ENCODE measurements around the gene USP33.
"Not testable (repeated sequence)": the region's sequence is repeated elsewhere in the genome, so short reads cannot be mapped to it uniquely, and the experiment has no call there.

The USP33 gene

DNA sequence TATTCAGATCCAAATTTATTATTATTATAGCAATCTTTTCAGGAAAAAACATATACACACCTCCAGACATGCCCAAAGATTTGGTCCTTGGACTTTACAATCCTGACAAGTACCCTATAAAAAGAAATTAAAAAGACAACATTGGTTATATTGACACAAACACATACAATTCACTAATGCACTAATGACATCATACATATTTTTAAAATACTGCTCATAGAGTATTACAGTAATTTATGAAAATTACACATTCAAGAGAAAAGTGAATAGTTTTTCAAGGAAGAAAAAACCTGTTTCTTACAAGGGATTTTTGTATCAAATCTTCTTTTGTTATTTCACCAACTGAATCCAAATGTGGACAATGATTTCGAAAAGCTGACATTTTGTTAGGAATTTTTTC, 18.3 kb downstream of the USP33 start:
- in situ Hi-C loops (cut with MboI; ENCODE audit: low sequenced_read_pairs) = no loop called here

DNA sequence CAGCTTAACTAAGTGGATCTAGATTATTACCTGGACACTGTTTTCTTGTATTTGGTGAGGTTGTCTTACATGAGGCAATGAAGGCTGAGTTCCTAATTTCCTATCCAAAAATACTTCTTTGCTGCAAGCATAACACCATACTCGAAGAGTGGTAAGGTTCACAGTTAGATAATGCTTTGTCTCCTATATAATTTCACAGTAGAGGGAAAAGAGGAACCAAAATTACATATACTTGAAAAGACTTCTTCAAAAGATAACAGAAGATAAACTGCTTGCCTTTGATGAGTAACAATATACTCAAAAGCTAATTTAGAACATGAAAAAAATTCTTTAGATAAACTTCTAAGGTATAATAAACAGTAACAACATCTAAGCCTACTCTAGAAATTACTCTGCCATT, 20.4 kb downstream of the USP33 start:
- in situ Hi-C loops (cut with MboI; ENCODE audit: low sequenced_read_pairs) = no loop called here

GRCh38 chr1:77732090-77732489, 27.6 kb downstream of the USP33 start:
- in situ Hi-C loops (cut with MboI; ENCODE audit: low sequenced_read_pairs) = no loop called here

- in situ Hi-C loops (cut with MboI; ENCODE audit: low sequenced_read_pairs) = no loop called here
Measured at GRCh38 chr1:77725706-77726105, 33.9 kb downstream of the USP33 start.

- in situ Hi-C loops (cut with MboI; ENCODE audit: low sequenced_read_pairs) = no loop called here
Measured at GRCh38 chr1:77718181-77718580, 41.5 kb downstream of the USP33 start.

- in situ Hi-C loops (cut with MboI; ENCODE audit: low sequenced_read_pairs) = no loop called here
Measured at GRCh38 chr1:77716065-77716464, 43.6 kb downstream of the USP33 start.

DNA sequence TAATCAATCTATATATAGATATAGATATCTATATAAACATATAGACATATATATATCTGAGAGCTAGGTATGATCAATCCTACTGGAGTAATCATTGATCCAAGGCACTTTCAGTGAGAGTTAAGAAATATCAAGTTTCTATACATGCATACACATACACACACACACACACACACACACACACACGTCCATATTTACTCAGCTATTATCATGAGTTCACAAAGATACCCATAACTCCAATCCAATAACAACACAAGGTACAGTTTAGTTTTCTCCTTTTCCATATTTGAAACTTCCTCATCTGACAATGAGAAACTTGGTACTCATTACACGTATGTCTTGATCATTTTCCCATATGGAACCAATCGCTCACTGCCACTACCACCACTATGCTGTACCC, 49.9 kb downstream of the USP33 start:
- in situ Hi-C loops (cut with MboI; ENCODE audit: low sequenced_read_pairs) = no loop called here

DNA sequence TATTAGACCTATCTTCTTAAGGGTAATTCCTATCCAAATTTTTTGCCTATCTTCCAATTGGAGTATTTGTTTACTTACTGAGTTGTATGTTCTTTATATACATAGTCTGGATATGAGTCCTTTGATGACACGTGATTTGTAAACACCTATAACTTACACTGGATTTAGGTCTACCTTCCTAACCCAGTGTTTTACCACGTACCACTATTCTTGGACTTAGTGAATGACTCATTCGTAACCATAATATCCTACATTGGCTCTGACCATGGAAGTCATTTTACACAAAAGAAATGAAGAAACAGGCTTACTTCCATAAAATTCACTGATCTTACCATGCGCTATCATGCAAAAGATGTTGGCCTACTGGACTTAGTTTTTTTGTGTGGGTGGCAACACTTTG, 53.3 kb downstream of the USP33 start:
- in situ Hi-C loops (cut with MboI; ENCODE audit: low sequenced_read_pairs) = no loop called here

GRCh38 chr1:77704736-77705135, 54.9 kb downstream of the USP33 start:
- in situ Hi-C loops (cut with MboI; ENCODE audit: low sequenced_read_pairs) = no loop called here

- in situ Hi-C loops (cut with MboI; ENCODE audit: low sequenced_read_pairs) = not testable (repeated sequence)
Measured at GRCh38 chr1:77699673-77700072, 60.0 kb downstream of the USP33 start.

- in situ Hi-C loops (cut with MboI; ENCODE audit: low sequenced_read_pairs) = no loop called here
Measured at GRCh38 chr1:77697441-77697840, 62.2 kb downstream of the USP33 start.

GRCh38 chr1:77688939-77689338, 70.7 kb downstream of the USP33 start:
- in situ Hi-C loops (cut with MboI; ENCODE audit: low sequenced_read_pairs) = no loop called here

GRCh38 chr1:77687519-77687906, 72.1 kb downstream of the USP33 start:
- in situ Hi-C loops (cut with MboI; ENCODE audit: low sequenced_read_pairs) = no loop called here

DNA sequence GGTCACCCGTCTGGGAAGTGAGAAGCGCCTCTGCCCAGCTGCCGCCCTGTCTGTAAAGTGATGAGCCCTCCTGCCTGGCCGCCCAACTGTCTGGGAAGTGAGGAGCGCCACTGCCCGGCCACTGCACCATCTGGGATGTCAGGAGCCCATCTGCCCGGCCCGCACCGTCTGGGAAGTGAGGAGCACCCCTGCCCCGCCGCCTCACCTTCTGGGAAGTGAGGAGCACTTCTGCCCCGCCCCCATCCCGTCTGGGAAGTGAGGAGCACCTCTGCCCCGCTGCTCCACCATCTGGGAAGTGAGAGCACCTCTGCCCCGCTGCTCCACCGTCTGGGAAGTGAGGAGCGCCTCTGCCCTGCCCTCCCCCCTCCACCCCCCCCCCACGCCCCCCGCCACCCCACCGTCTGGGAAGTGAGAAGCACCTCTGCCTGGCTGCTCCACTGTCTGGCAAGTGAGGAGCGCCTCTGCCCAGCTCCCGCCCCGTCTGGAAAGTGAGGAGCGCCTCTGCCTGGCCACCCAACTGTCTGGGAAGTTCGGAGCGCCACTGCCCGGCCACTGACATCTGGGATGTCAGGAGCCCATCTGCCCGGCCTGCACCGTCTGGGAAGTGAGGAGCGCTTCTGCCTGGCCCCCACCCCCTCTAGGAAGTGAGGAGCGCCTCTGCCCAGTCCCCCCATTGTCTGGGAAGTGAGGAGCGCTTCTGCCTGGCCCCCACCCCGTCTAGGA, 72.7 kb downstream of the USP33 start:
- in situ Hi-C loops (cut with MboI; ENCODE audit: low sequenced_read_pairs) = no loop called here

DNA sequence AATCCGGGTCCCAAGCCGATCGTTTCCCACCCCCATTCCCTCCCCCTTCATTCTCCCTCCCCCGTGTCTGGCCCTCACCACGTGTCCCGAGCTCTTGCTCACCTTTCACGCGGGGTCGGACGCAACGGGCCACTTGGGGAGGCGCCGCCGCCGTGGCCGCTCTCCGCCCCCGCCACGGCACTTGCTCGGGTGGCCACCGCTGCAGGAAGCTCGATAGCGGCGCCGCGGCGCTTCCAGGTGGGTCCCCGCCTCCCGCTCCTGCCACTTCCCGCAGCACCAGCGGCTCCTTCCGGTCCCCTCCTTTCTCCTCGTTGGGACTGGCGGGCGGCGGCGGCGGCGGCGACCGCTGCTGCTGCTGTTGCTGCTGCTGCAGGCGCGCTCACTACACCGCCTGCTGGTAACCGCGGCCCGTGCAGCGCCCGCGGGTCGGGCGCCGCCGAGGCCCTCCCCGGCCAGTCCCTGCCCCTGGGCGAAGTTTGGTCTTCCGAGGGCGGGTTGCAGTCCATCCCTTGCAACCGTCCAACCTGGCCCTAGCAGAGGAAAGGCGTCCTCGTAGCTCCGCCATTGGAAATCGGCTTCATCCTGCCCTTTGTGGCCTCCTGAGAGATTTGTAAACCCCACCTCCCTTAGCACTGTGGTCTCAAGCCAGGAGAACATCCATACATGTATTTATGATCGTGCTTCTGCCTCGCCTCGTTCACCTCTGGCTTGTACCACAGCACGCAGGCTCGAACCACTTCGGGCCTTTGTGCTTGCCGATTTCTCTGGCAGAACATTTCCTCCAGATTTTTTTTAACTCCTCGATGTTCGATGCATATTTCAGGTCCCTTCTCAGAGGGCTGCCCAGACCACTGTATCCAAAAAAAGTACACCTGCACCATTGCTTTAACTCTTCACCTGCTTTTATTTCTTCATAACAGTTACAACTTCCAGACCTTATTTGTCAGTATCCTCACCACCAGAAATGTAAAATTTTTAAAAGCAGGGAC, 76.2 kb downstream of the USP33 start:
- in situ Hi-C loops (cut with MboI; ENCODE audit: low sequenced_read_pairs) = no loop called here

DNA sequence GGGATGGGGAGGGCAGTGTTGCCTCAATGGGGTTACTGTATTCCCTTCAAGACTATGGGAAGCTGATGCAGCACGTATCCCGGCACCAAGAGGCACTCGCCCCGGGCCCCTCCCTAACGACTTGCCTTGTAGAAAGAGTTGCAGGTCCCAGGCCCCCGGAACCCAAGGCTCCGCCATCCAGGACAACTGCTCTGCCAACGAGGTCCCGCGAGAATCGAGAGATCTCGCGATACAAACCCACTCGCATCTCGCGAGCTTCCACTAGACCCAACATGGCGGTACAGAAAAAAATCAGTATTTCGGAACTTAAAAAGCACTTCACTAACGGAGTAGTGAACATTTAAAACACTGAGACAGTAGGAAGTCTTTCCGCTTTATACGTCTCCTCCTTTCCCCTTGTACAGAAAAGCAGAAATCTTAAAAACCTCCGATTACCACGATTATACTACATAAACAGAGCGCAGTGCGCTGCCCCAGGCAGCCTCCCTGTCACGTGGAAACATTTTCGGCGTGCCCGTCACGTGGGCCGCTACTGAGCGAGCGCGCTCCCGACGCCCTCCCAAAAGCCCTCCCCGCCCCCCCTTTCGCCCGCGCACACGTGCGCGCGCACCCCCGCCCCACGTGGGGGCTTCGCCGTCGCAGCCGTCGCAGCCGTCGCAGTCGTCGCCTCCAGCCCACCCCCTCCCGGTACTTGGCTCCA, 77.0 kb downstream of the USP33 start, which contains the start of gene ZZZ3:
TSS of gene ZZZ3 (minus strand) at position 199 of the 700 bp plus-strand sequence. CDS start 49,304 bp downstream, outside the sequence.
- in situ Hi-C loops (cut with MboI; ENCODE audit: low sequenced_read_pairs) = no loop called here

DNA sequence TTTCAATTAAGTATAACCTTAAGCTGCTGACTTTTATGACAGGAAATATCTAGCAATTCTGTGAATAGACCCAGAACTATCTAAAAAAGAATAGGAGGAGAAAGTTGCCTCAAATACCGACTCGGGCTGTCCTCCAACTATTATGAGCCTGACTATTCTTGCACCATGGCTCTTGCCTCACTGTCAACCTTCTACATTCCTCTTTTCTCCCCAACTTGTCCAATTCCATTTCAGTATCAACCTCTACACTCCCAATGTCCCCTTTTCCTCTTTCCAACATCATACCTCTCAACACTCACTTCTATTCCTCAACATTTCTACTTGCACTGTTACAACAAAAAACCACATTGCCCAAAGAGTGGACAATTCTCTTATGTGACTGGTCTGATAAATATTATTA, 79.5 kb downstream of the USP33 start:
- in situ Hi-C loops (cut with MboI; ENCODE audit: low sequenced_read_pairs) = no loop called here

DNA sequence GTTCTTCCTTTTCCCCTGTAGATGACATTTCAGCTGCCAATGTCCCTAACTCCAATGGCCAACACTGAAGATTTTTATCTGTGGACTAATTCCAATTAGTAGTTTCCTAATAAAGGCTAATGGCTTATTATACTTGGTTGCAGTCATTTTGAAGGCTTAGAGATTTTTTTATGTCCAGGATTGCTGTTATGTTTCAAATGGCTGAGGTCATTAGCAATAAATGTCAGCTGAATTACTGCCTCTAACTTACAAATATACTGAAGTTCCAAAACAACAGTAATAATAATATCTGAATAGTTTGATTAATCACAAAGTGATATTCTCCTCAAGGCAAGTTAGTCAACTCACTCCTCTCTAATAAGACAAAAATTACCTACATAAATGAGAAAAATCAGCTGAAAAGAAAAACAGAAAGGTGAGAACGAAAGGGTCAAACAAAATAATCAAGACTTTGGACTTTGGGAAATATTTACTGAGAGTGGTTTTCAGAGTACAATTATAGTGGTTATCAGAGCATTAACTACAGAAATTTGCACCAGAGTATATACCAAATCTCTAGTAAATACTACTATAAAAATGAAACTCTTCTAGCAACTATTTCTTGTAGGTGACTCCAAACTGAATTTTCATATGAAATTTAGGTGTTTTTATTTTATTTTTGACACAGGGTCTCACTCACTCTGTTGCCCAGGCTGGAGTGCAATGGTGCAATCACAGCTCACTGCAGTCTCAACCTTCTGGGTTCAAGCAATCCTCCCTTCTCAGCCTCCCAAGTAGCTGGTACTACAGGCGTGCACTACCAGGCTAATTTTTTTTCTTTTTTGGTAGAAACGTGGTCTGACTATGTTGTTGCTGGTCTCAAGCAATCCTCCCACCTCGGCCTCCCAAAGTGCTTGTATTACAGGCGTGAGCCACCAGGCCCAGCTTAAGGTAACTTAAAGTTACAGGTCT, 80.7 kb downstream of the USP33 start:
- in situ Hi-C loops (cut with MboI; ENCODE audit: low sequenced_read_pairs) = no loop called here

DNA sequence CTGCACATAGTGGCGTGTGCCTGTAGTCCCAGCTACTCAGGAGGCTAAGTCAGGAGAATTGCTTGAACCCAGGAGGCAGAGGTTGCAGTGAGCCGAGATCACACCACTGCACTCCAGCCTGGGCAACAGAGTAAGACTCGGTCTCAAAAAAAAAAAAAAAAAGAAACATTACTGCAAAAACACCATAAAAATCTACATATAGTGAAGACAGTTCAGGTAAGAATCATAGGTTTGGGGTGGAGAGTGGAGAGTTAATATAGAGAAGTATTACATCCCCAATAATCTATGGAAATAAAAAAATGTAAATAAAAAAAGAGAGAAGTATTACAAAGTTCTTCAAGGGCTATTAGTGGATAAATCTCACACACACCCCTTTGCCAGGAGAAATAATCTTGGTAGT, 84.8 kb downstream of the USP33 start:
- in situ Hi-C loops (cut with MboI; ENCODE audit: low sequenced_read_pairs) = not testable (repeated sequence)

GRCh38 chr1:77673716-77674355, 85.8 kb downstream of the USP33 start:
- in situ Hi-C loops (cut with MboI; ENCODE audit: low sequenced_read_pairs) = no loop called here
